Ovary (tissue), 3 donors: ENCODE data around the gene CCDC13.

Source experiments
- POLR2A ChIP-seq: fragments of 450-650 bp; IDR thresholded peaks from one replicate; pipeline ENCODE4 v1.6.1; 2017; ENCODE audit warnings: antibody characterized with exemption, mild to moderate bottlenecking, moderate library complexity
- TF ChIP-seq, protein P1 (sequence below), 3 donors: fragments of 450-650 bp in 2 of 3; fragments of 200-600 bp in 1 of 3; IDR thresholded peaks; one replicate each; pipeline versions ENCODE4 v1.5.1 to v1.8.0; 2016 to 2022; ENCODE audit warnings: antibody characterized with exemption in 3 of 3, mild to moderate bottlenecking in 1 of 3
- donor health status: DM: no; HTN: no; CAD: no.

DNA sequence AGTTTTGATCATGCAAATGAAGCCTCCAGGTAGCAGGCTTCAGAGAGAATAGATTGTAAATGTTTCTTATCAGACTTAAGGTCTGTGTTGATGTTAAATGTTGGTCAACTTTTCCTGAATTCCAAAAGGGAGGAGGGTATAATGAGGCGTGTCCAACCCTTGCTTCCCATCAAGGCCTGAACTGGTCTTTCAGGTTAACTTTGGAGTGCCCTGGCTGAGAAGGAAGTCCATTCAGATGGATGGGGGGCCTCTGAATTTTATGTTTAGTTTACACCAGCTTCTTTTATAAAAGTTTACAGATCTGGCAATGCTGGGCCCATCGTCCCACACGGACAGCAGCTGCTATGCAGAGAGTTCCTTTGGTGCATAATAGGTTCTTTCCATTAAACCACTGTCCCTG, 8.9 kb downstream of the CCDC13 start:
- TF ChIP-seq, protein P1, sequence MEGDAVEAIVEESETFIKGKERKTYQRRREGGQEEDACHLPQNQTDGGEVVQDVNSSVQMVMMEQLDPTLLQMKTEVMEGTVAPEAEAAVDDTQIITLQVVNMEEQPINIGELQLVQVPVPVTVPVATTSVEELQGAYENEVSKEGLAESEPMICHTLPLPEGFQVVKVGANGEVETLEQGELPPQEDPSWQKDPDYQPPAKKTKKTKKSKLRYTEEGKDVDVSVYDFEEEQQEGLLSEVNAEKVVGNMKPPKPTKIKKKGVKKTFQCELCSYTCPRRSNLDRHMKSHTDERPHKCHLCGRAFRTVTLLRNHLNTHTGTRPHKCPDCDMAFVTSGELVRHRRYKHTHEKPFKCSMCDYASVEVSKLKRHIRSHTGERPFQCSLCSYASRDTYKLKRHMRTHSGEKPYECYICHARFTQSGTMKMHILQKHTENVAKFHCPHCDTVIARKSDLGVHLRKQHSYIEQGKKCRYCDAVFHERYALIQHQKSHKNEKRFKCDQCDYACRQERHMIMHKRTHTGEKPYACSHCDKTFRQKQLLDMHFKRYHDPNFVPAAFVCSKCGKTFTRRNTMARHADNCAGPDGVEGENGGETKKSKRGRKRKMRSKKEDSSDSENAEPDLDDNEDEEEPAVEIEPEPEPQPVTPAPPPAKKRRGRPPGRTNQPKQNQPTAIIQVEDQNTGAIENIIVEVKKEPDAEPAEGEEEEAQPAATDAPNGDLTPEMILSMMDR (IDR thresholded peaks at IDR 0.05): no peak
- no peak for TF ChIP-seq POLR2A
